AG04450 (cell line): ENCODE data around the gene TMEM183A. TPM values are rescaled to one million over a fixed set of nuclear protein-coding genes. Genes with fewer than 3 reads are reported as not detected.
A peak's percentile ranks its signal among the peaks of the same experiment; 100 is the strongest.

Experiments
- CTCF ChIA-PET: fragments of 300-600, 350-600 bp; formaldehyde crosslinking; extraction: SDS; loops from one replicate; lab custom pipeline; 2022; ENCODE audit warnings: antibody characterized with exemption, inconsistent platforms; lab: Charles Lee
- POLR2A ChIA-PET: fragments of 350-600 bp; formaldehyde crosslinking; extraction: SDS; loops from one replicate; lab custom pipeline; 2021; ENCODE audit warnings: antibody characterized with exemption, inconsistent platforms; lab: Yijun Ruan, JAX
- DNase-seq: peaks from one replicate; pipeline ENCODE4 v3.0.0-alpha.2; 2011; ENCODE audit warnings: low read depth, low spot score
- H3K27ac ChIP-seq: one replicate; pipeline ENCODE4 v1.5.1; 2012; ENCODE audit warnings: low read depth, low read length, control low read depth
- H3K27me3 ChIP-seq: one replicate; pipeline ENCODE4 v1.6.0; 2012; ENCODE audit warnings: low read length; ENCODE audit not compliant: control insufficient read depth, insufficient read depth
- H3K4me3 ChIP-seq: 2 replicates; pipeline ENCODE4 v1.5.1; 2011; ENCODE audit warnings: mild to moderate bottlenecking, low read depth, low read length, control low read depth
- H3K9me3 ChIP-seq: 2 replicates; pipeline ENCODE4 v1.5.1; 2012; ENCODE audit warnings: low read length; ENCODE audit not compliant: control insufficient read depth, insufficient read depth
- CTCF ChIP-seq: IDR thresholded peaks from 2 replicates; pipeline ENCODE4 v1.5.1; 2011; ENCODE audit warnings: low read depth, low read length, control low read depth, inconsistent platforms
- polyA plus RNA-seq: library from polyadenylated mRNA; depleted of rRNA; stranded (reverse); fragments of >200 nt; gene quantifications from 2 replicates; pipeline ENCODE4 v1.2.3, GENCODE V29; 2011

Gene TMEM183A
- polyA plus RNA-seq, 1 experiment: 93.4 TPM

- POLR2A ChIA-PET: no interaction called here
- no peak for DNase-seq
- Histone ChIP-seq H3K27ac (no peak overlapping the region), H3K9me3 (no peaks in the 10 kb centered on the region; the same call in 1 of the 2 replicates), H3K27me3 (no peaks in the 10 kb centered on the region), H3K4me3 (no peak overlapping the region)
- CTCF ChIA-PET: no interaction called here
- TF ChIP-seq CTCF: no peak
These were observed 45.8 kb upstream of the TMEM183A start for GRCh38 chr1:202961220-202961880.

GRCh38 chr1:202964791-202965410 lies 42.3 kb upstream of the TMEM183A start:
- ChIA-PET CTCF (no interaction called here), POLR2A (no interaction called here)
- DNase-seq: no peak
- Histone ChIP-seq H3K4me3 (no peak overlapping the region), H3K27me3 (no peaks in the 10 kb centered on the region), H3K27ac (peak overlapping the region; percentile 39), H3K9me3 (no peaks in the 10 kb centered on the region; the same call in 1 of the 2 replicates)
- TF ChIP-seq CTCF: no peak

GRCh38 chr1:202965422-202965821 lies 41.8 kb upstream of the TMEM183A start:
- Histone ChIP-seq H3K4me3 (no peak overlapping the region), H3K9me3 (no peaks in the 10 kb centered on the region; the same call in 1 of the 2 replicates), H3K27me3 (no peaks in the 10 kb centered on the region), H3K27ac (peak overlapping the region; percentile 21)
- DNase-seq: no peak
- ChIA-PET CTCF (no interaction called here), POLR2A (no interaction called here)
- TF ChIP-seq CTCF: no peak

- CTCF ChIA-PET: no interaction called here
- no peak for DNase-seq
- peak overlapping the region; percentile 21 for H3K27ac ChIP-seq
- H3K9me3 ChIP-seq: no peaks in the 10 kb centered on the region; the same call in 1 of the 2 replicates
- H3K4me3 ChIP-seq: peak overlapping the region; percentile 92
- POLR2A ChIA-PET: no interaction called here
- no peak for TF ChIP-seq CTCF
- no peaks in the 10 kb centered on the region for H3K27me3 ChIP-seq
These were observed 40.9 kb upstream of the TMEM183A start for GRCh38 chr1:202966006-202966898.
